NT2/D1 (cell line): Measurements from ENCODE around the gene LRRN3.

ENCODE experiments used
- SUZ12 ChIP-seq: IDR thresholded peaks from 2 replicates; pipeline ENCODE4 v1.6.1; 2011; ENCODE audit not compliant: insufficient read length, insufficient read depth; ENCODE audit errors: extremely low read depth
- ZNF274 ChIP-seq: IDR thresholded peaks from 2 replicates; pipeline ENCODE4 v1.6.1; 2011; ENCODE audit warnings: mild to moderate bottlenecking, low read depth, low read length

DNA sequence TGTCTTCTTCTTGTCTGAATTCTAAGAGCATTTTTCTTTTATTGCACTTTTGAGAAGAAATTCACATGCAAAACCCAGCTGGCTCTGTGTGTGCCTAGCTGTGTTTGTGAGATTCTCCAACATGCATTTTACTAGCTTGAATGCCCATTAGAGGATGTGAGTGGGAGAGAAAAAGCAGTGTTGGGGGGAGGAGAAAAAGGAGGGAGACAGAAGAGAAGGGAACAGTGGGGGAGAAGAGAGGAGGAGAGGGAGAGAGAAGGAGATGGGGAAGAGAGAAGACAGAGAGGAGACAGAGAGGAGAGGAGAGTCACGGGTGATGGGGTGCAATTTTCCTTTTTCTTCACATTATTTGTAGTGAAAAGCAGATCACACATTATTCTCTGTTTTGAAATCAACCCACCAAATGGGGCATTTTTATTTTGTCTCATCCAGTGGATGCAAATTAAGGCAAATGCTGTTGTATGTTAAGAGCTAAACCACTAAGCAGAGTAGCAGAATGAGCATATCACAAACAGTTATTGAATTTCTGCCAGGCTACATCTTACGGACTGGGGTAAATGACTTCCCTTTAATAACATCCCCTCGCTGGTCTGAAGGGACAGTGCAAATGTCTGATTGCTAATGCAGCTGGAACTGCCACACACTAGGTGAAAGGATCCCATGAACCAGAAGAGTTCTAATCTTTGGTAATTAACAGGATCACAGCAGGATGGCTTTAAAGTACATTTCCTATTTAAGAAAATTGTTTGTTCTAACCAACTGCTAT, 849 bp downstream of the LRRN3 start:
- no peak for TF ChIP-seq ZNF274
- no peak for TF ChIP-seq SUZ12
